Caco-2 (cell line): Measurements from ENCODE around the gene MSRB1. TPM values are rescaled to one million over a fixed set of nuclear protein-coding genes. Genes with fewer than 3 reads are reported as not detected.
"Not testable (repeated sequence)": the region's sequence is repeated elsewhere in the genome, so short reads cannot be mapped to it uniquely, and the experiment has no call there.

Source experiments
- BruUV-seq: library from RNA; stranded (reverse); fragments of 400-500 nt; replicated peaks from 2 replicates; lab custom pipeline; 2021; lab: Mats Ljungman, UMichigan
- CTCF ChIA-PET: fragments of 300-600 bp; sonication (Branson Sonifier 250); formaldehyde crosslinking; loops from one replicate; lab custom pipeline; 2022; ENCODE audit warnings: antibody characterized with exemption; lab: Charles Lee
- POLR2A ChIA-PET: fragments of 300-600 bp; sonication (Branson Sonifier 250); formaldehyde crosslinking; loops from one replicate; lab custom pipeline; 2022; ENCODE audit warnings: antibody characterized with exemption; lab: Charles Lee
- DNase-seq, 2 experiments: peaks; one replicate each; pipeline versions ENCODE4 v3.0.0 to v3.0.0-alpha.2; 2020 to 2022
- H3K27me3 ChIP-seq: replicated peaks from 2 replicates; pipeline ENCODE4 v1.6.0; 2011; ENCODE audit warnings: low read length; ENCODE audit not compliant: control insufficient read depth, insufficient read depth
- H3K36me3 ChIP-seq: 2 replicates; pipeline ENCODE4 v1.5.1; 2011; ENCODE audit warnings: low read length; ENCODE audit not compliant: control insufficient read depth, insufficient read depth
- H3K4me1 ChIP-seq: fragments of 250-450 bp; sonication (Bioruptor Pico); 2 replicates; pipeline ENCODE4 v1.5.1; 2020; ENCODE audit warnings: mild to moderate bottlenecking
- H3K4me3 ChIP-seq: 2 replicates; pipeline ENCODE4 v1.5.1; 2011; ENCODE audit warnings: low read depth, mild to moderate bottlenecking, control low read depth, low read length
- H3K9me3 ChIP-seq: fragments of 250-450 bp; sonication (Bioruptor Pico); 2 replicates; pipeline ENCODE4 v1.5.1; 2020; ENCODE audit warnings: mild to moderate bottlenecking, moderate library complexity
- H3K27ac Mint-ChIP-seq: one replicate; pipeline ENCODE4 v1.8.0; 2022; ENCODE audit warnings: mixed read lengths; ENCODE audit not compliant: unreplicated experiment
- H3K27me3 Mint-ChIP-seq: one replicate; pipeline ENCODE4 v1.8.0; 2022; ENCODE audit warnings: mixed read lengths; ENCODE audit not compliant: insufficient read depth, unreplicated experiment
- H3K36me3 Mint-ChIP-seq: one replicate; pipeline ENCODE4 v1.8.0; 2022; ENCODE audit warnings: mild to moderate bottlenecking, mixed read lengths; ENCODE audit not compliant: insufficient read depth, unreplicated experiment
- H3K4me1 Mint-ChIP-seq: one replicate; pipeline ENCODE4 v1.8.0; 2022; ENCODE audit warnings: low read depth, mixed read lengths; ENCODE audit not compliant: unreplicated experiment
- H3K4me3 Mint-ChIP-seq: one replicate; pipeline ENCODE4 v1.8.0; 2022; ENCODE audit warnings: mild to moderate bottlenecking, moderate library complexity, mixed read lengths; ENCODE audit not compliant: unreplicated experiment
- H3K9me3 Mint-ChIP-seq: one replicate; pipeline ENCODE4 v1.8.0; 2022; ENCODE audit warnings: mixed read lengths; ENCODE audit not compliant: unreplicated experiment
- intact Hi-C: fragments of 100-400 bp; cut with micrococcal nuclease; formaldehyde crosslinking; loops from one replicate; pipeline ENCODE4 v1.10.0; 2022; ENCODE audit not compliant: unreplicated experiment
- total RNA-seq: library from RNA; stranded (reverse); gene quantifications from 2 replicates; pipeline ENCODE4 v1.2.3, GENCODE V29; 2022
- TF ChIP-seq, protein P1 (sequence below), 2 experiments: fragments of 200-600 bp in 1 of 2; IDR thresholded peaks; 1 replicate in 1 of 2; 2 replicates in 1 of 2; pipeline versions ENCODE4 v1.5.1 to v1.8.0; 2011 to 2022; ENCODE audit warnings: antibody characterized with exemption in 1 of 2, control low read depth in 1 of 2, inconsistent platforms in 1 of 2, low read depth in 1 of 2, low read length in 1 of 2, mild to moderate bottlenecking in 1 of 2, moderate library complexity in 1 of 2; ENCODE audit not compliant: insufficient read depth in 1 of 2, severe bottlenecking in 1 of 2, unreplicated experiment in 1 of 2

MSRB1 gene
- total RNA-seq, 1 experiment from 2014 or later, result 30.5 TPM

DNA sequence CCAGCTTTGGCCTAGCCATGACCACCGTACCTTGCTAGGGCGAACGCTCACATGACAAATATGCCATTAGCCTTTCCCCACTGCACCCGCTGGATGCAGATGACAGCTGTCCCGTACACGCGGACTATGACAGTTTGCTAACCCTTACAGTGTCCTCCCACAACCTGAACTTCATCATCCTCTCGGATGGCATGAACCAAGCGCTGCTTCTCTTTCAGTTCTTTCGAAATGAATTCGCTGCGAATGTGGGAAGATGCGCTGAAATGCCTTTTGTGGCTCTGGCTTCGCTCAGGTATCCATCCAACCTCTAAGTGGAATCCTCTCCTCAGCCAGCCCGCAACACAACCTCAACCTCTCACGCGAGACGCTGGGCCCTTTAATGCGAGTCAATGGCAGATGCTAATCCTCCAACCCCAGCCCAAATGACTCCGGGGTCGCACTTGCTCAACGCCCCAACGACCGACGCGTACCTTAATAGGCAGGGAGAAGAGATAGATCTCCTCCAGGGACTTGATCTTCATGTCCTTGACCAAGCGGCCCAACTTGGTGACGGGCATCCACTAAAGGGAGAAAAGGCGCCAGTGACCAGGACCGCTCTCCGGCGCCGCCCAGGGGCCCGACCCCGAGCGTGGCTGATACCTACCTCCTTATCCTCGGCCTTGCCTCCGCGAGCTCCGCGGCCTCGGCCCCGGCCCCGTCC, 21.0 kb upstream of the MSRB1 start:
- Mint-ChIP-seq H3K4me3 (peak overlapping the region; percentile 76), H3K27ac (peak overlapping the region; percentile 96), H3K4me1 (peaks cover 22% of the 10 kb centered on the region), H3K9me3 (no peaks in the 10 kb centered on the region), H3K27me3 (no peaks in the 10 kb centered on the region), H3K36me3 (peaks cover 69% of the 10 kb centered on the region)
- intact Hi-C loops, result no loop called here
- H3K9me3 ChIP-seq, result no peaks in the 10 kb centered on the region
- H3K36me3 ChIP-seq, result peaks cover 8% of the 10 kb centered on the region
- BruUV-seq, result no TSS peak
- peaks cover 17% of the 10 kb centered on the region for H3K4me1 ChIP-seq
- CTCF ChIA-PET, result interaction anchor here (0.6 to 0.7 kb wide), 4 partner anchors 16 to 1151 kb away, joined by 3 to 8 read pairs (median 6); no protein-coding TSS in a partner anchor
- POLR2A ChIA-PET, result interaction anchor here (0.6 to 1.9 kb wide), 26 partner anchors 18 to 1478 kb away, joined by 3 to 36 read pairs (median 6); partner anchors contain the start of genes ECI1, FAHD1, GFER and HAGH
- peak in 1 of 2 experiments; percentile 54 for DNase-seq
- H3K27me3 ChIP-seq, result no peaks in the 10 kb centered on the region
- H3K4me3 ChIP-seq, result peak overlapping the region; percentile 83
- TF ChIP-seq, protein P1, sequence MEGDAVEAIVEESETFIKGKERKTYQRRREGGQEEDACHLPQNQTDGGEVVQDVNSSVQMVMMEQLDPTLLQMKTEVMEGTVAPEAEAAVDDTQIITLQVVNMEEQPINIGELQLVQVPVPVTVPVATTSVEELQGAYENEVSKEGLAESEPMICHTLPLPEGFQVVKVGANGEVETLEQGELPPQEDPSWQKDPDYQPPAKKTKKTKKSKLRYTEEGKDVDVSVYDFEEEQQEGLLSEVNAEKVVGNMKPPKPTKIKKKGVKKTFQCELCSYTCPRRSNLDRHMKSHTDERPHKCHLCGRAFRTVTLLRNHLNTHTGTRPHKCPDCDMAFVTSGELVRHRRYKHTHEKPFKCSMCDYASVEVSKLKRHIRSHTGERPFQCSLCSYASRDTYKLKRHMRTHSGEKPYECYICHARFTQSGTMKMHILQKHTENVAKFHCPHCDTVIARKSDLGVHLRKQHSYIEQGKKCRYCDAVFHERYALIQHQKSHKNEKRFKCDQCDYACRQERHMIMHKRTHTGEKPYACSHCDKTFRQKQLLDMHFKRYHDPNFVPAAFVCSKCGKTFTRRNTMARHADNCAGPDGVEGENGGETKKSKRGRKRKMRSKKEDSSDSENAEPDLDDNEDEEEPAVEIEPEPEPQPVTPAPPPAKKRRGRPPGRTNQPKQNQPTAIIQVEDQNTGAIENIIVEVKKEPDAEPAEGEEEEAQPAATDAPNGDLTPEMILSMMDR (IDR thresholded peaks at IDR 0.05; ENCODE audit: insufficient read depth in 1 of 2, low read depth in 1 of 2, low read length in 1 of 2, severe bottlenecking in 1 of 2, unreplicated experiment in 1 of 2), result no peak

DNA sequence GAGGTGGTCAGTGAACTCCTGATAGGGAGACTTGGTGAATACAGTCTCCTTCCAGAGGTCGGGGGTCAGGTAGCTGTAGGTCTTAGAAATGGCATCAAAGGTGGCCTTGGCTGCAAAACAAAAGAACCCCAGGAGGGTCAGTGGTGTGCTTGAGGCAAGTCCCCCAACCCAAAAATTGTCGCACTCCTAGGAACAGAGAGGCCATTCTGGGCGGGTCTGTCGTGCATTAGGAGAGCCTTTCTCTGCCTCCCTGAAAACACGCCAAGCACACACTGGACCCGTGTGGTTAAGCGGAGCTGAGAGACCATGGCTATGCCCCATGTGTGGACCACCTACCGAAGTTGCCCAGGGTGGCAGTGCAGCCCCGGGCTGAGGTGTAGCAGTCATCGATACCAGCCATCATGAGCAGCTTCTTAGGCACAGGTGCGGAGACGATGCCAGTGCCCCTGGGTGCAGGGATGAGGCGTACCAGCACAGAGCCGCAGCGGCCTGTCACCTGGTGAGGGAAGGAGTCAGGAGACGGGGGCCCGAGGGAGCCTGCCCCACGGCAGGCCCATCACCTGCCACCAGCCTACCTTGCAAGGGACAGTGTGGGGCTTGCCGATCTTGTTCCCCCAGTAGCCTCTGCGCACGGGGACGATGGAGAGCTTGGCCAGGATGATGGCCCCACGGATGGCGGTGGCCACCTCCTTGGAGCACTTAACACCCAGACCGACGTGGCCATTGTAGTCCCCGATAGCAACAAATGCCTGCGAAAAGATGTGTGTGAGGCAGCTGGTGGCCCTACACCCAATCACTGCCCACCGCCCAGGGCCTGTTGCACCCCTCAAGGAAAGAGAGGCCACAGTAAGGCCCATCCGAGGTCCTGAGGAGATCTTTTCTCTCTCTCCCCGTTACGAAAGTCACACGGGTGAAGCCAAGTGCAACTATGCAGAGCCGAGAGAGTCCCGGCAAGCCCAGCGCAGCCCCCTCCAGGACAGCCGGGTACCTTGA, 19.5 kb upstream of the MSRB1 start:
- CTCF ChIA-PET, H3K27me3 ChIP-seq, H3K27me3 Mint-ChIP-seq, POLR2A ChIA-PET, H3K36me3 ChIP-seq, intact Hi-C loops, DNase-seq, H3K9me3 Mint-ChIP-seq, H3K9me3 ChIP-seq: not testable (repeated sequence)
- TSS peak; percentile 71 for BruUV-seq
- H3K27ac Mint-ChIP-seq, result peak overlapping the region; percentile 96
- H3K36me3 Mint-ChIP-seq, result peaks cover 69% of the 10 kb centered on the region
- H3K4me1 ChIP-seq, result peaks cover 17% of the 10 kb centered on the region
- H3K4me3 ChIP-seq, result peak overlapping the region; percentile 83; the same call in 1 of the 2 replicates
- peaks cover 22% of the 10 kb centered on the region for H3K4me1 Mint-ChIP-seq
- peak overlapping the region; percentile 76 for H3K4me3 Mint-ChIP-seq

DNA sequence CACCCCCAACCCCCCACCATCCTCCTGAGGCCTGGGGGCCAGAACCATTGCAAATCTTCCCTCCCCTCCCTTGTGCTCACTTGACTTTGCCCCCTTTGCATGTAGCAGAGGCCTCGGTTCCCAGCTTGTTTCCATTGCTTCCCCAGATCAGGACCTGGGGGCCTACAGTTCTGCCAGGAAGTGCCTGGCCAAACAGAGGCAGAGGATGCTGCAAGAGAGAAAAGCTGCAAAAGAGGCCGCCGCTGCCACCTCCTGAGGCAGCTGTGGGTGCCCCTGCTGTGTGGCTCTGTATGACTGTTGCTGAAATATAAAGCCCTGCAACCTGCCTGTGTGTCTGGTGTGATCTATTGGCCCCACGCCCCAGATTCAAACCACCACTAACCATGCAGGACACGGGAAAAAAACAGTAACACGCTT, 18.7 kb upstream of the MSRB1 start:
- Mint-ChIP-seq H3K27me3 (no peaks in the 10 kb centered on the region), H3K36me3 (peaks cover 69% of the 10 kb centered on the region), H3K27ac (no peak overlapping the region), H3K4me1 (peaks cover 22% of the 10 kb centered on the region), H3K4me3 (peak overlapping the region; percentile 89), H3K9me3 (no peaks in the 10 kb centered on the region)
- Histone ChIP-seq H3K27me3 (no peaks in the 10 kb centered on the region), H3K9me3 (no peaks in the 10 kb centered on the region), H3K36me3 (peaks cover 8% of the 10 kb centered on the region), H3K4me1 (peaks cover 17% of the 10 kb centered on the region), H3K4me3 (no peak overlapping the region)
- TF ChIP-seq, protein P1 (IDR thresholded peaks at IDR 0.05; ENCODE audit: insufficient read depth in 1 of 2, low read depth in 1 of 2, low read length in 1 of 2, severe bottlenecking in 1 of 2, unreplicated experiment in 1 of 2), result no peak
- DNase-seq, result no peak
- BruUV-seq, result no TSS peak
- intact Hi-C loops, result no loop called here
- ChIA-PET POLR2A (interaction anchor here (1.3 kb wide), 1 partner anchor 179 kb away, joined by 3 read pairs; the partner anchor contains the start of genes NUBP2 and SPSB3), CTCF (no interaction called here)
